Sciatic nerve (tissue), 2 donors: ENCODE measurements around the gene FUT2. TPM values are rescaled to one million over a fixed set of nuclear protein-coding genes. Genes with fewer than 3 reads are reported as not detected.

Source experiments
- ATAC-seq: fragments of 200-7000 bp; cut with Tn5 transposase; one replicate; pipeline ENCODE4 v1.9.1; 2020; ENCODE audit warnings: mild to moderate bottlenecking, moderate library complexity
- DNase-seq: peaks from one replicate; pipeline ENCODE4 v3.0.0-alpha.2; 2020; ENCODE audit warnings: low spot score
- intact Hi-C: fragments of 100-400 bp; cut with DNase I; formaldehyde crosslinking; loops from one replicate; pipeline ENCODE4 v1.14.2; 2022
- total RNA-seq: library from RNA; stranded (reverse); fragmentation: NEBNext Ultra II Directional; extraction: Animal tissue kit (Norgen Biotek cat#: 25700); gene quantifications from one replicate; pipeline ENCODE4 v1.2.1, GENCODE V29; 2021
- donor health status: DM: no; HTN: no; CAD: no.
- donor health status: DM: no; HTN: no; CAD: no.

The FUT2 gene
- total RNA-seq, 1 donor from 2014 or later: not detected

GRCh38 chr19:48719263-48720171 is 23.7 kb downstream of the FUT2 start, which contains the start of gene MAMSTR:
TSS of gene MAMSTR (minus strand) at chr19:48719725. CDS start at chr19:48719031, 694 bp downstream.
- DNase-seq: peak; percentile 70
- no peak for ATAC-seq
- intact Hi-C loops: no loop called here

DNA sequence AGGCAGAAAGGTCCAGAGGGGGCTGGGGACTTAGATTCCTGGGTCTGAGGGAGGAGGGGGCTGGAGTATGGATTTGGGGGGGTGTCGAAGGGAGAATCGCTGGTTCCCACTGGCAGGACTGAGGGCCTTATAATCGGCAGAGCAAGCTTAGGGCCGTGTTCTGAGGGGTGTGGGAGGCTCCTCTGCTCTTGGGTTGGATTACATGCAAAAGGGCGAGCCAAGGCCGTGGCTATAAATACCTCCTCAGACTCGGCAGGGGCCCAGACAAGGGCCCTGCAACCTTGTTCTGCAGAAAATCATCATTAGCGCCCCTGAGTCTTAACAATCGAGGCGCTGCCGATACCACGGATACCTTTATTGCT is 24.5 kb downstream of the FUT2 start:
- peak; percentile 0 for ATAC-seq
- no peak for DNase-seq
- intact Hi-C loops: no loop called here

- DNase-seq (peak; percentile 99), ATAC-seq (peak; percentile 92)
- intact Hi-C loops: no loop called here
Measured at GRCh38 chr19:48720613-48721296, 25.0 kb downstream of the FUT2 start.

GRCh38 chr19:48722196-48722708 is 26.5 kb downstream of the FUT2 start:
- ATAC-seq: no peak
- intact Hi-C loops: no loop called here
- no peak for DNase-seq

DNA sequence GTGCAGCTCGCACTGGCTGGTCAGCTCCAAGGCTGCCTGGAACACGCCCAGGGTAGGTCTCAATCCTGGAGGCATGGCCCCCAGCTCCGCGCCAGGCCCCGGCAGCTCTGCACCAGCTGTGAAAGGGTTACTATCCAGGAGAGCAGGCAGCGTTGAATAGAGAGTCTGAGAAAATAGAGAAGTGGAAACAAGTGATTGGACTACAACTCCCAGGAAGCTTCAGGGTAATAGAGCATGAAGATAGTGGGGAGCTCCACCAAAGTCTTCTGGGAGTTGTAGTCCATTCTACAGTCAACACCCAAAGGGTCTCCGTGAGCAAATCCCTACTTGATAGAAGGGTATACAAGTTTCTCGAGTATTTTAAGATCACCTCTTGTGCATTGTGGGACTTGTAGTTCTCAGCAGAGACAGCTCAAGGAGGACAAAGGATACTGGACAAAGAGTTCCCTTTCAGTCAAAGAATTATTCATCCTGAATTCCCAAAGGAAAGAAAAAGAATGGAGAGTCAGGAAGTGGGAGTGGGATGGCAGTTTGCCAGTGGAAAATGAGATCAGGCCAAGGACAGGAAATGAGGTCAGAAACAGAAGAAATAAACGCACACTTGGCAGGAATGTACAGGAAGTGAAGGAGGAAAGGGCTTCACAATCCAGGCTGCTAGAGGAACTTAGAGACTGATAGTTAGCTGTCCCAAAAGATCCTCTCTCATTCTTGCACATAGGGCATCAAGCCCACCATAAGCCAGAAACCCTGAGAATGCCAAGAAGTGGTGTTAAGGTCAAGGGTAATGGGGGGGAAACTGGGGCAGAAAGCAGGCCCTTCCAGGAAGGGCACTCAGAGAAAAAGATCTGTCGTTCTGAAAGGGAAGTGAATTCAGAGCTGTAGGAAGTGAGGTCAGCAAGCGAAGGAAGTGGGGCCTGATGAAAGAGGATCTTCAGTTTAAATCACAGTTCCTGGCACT is 29.3 kb downstream of the FUT2 start:
- ATAC-seq (peak; percentile 30), DNase-seq (peak; percentile 80)
- intact Hi-C loops: no loop called here

DNA sequence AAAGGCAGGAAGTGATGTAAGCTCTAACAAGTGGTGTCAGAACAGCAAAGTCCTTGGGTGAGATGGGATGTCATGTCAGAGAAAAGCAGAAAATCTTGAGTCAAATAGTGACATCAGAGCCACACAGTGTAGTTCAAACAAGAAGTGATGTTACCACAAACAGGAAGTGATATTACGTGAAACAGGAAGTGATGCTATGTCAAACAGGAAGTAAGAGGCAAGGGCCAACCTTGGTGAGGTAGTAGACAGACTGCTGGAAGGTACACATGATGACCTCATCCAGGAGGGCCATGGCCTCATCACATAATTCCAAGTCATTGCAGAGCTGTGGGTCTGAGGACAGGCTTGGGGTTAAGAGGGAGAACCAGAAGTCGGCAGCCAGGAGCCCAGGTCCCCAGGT is 30.8 kb downstream of the FUT2 start:
- ATAC-seq (no peak), DNase-seq (no peak)
- intact Hi-C loops: no loop called here

DNA sequence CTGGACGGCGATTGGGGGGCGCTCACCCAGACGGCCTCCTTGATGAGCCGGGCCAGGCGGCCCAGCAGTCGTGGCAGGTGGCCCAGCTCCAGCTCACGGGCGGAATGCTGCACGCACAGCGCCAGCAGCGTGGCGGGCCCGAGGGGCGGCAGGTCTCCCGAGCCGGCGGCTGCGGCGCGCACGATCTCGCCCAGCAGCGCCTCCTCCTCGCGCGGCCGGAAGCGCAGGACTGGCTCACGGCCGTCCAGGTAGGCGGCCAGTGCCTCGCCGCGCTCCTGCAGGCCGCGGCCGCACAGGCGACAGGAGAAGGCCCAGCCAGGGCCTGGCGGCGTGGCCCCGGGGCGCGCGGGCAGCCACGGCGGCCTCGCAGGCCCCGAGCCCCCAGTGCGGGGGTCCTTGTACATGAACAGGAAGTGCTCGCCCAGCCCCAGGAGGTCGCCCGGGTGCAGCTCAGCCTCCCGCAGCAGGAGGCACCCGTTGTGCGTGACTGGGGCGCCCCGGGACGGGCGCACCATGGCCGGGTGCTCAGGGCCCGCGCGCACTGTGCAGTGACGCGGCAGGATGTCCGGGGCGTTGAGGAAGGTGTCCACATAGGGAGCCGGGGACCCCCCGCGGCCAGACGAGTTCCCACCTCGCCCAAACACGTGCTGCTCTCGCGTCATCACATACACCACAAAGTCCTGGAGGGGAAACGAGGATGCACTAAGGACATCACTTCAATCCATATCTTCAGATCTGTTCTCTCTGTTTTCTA is 33.3 kb downstream of the FUT2 start:
- ATAC-seq (peak; percentile 40), DNase-seq (no peak)
- intact Hi-C loops: no loop called here

GRCh38 chr19:48731452-48731851 is 35.7 kb downstream of the FUT2 start:
- ATAC-seq (no peak), DNase-seq (no peak)
- intact Hi-C loops: no loop called here

GRCh38 chr19:48734625-48735024 is 38.9 kb downstream of the FUT2 start:
- ATAC-seq (no peak), DNase-seq (no peak)
- intact Hi-C loops: no loop called here

DNA sequence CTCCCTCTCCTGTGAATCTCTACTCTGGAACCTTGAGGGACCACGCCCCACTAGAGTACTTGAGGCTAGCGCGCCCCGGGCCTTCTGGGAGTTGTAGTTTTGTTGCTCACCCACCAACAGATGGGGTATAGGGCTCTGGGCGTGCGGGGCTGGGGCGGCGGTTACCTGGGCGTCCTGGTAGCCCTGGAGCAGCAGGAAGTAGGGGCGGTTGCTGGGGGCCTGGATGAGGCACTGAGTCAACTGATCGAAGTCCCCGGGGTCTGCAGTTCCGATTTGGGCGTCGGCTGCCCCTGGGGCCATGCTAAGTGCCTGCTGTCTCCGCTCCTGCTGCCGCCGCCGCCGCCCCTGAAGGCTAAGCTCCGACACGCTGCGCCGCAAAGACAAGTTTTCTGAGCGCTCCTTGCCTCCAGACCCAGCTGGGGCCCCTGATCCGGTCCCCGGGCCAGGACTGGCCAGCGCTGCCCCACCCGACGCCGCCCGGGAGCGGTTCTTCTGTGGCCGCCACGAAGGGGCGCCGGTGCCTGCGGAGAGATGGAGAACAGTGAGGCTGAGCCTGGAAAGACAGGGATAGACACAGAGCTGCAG is 39.4 kb downstream of the FUT2 start:
- ATAC-seq (no peak), DNase-seq (no peak)
- intact Hi-C loops: no loop called here

DNA sequence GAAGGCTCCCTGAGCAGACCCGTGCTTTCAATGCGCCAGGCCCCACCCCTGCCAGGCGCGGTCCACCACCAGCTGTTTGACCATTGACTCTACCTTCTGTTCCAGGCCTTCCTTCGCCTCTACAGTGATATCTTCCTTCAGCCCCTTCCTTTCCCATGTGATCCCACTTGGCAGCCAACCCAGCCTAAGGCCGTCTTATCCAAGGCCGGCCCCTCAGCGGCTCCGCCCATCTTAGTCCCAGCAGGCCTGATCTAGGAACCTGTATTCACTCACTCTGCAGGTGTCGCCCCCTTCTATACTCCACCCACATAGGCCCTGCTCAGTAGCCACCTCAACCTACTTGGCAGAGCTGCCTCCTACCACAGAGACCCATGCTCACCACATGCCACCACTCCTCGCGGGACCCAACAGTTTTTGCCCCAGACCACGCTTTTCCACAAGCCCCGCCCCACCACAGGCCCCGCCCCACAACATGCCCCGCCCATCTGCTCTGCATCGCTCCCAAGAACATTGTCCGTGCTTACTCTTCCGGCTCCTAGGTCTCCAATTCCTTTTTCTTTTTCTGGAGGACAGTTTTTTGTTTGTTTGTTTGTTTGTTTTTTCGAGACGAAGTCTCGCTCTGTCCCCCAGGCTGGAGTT is 41.7 kb downstream of the FUT2 start:
- intact Hi-C loops: no loop called here
- DNase-seq: no peak
- ATAC-seq: peak; percentile 1

GRCh38 chr19:48738557-48739403 is 43.0 kb downstream of the FUT2 start:
- DNase-seq (peak; percentile 96), ATAC-seq (peak; percentile 91)
- intact Hi-C loops: no loop called here

- ATAC-seq (no peak), DNase-seq (no peak)
- intact Hi-C loops: no loop called here
Measured at GRCh38 chr19:48739404-48740163, 43.8 kb downstream of the FUT2 start.

DNA sequence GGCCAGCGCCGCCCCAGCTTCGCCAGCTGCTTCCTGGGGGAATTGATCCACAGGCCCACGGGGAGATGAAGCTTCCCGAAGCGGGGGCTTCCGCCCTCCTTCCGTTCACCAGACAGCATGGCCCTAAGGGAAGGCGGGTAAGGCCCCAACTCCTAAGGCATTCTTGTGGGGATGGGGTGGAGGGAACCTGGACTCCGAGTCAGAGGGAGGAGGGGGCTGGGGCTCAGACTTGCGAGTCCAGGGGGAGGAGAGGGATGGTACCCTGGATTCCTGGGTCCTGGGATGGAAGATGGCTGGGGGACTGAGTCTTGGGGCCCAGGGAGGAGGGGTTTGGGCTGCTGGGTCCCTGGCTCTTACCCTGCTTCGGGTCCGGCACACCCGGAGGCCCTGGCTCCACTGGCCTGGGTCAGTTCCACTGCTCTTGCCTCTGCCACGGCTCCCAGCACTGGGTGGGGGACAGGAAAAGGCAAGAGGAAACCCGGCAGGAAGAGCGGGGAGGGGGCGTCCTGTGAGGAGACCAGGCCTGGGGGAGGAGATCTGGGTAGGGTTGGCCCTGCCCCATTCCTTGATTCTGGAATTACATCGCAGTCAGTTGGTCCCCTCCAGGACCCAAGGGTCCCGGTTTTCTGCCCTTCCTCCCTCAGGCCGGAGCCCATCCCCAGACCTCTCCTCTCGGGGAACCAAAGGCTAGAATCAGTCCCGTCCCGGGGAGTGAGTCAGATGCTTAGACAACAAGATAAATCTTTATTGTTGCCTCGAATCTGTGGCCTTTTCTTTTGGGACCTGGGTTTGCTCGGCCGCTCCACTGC is 44.6 kb downstream of the FUT2 start, which contains the start of gene RASIP1:
Gene RASIP1, minus strand, starts transcription at position 447 of the 809 bp plus-strand sequence. Its CDS starts 328 bp downstream, at position 119.
- intact Hi-C loops: no loop called here
- DNase-seq: no peak
- peak; percentile 2 for ATAC-seq
